ENCODE data around the gene SLC25A1.
"Not testable (repeated sequence)": the region's sequence is repeated elsewhere in the genome, so short reads cannot be mapped to it uniquely, and the experiment has no call there.

Gene SLC25A1

DNA sequence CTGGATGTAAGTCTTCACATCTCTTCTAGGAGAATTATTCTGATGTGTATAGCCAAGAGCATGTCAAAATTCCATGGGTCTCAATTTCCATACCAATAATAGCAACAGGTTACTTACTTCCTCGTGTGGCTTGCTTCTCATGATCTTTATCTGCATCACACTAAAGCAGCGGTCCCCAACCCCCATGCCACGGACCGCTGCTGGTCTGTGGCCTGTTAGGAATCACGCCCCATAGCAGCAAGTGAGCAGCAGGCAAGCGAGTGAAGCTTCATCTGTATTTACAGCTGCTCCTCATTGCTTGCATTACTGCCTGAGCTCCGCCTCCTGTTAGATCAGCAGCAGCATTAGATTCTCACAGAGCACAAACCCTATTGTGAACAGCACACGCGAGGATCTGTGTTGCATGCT is 28.9 kb upstream of the SLC25A1 start:
- no peak overlapping the region for H3K4me3 ChIP-seq (ENCODE audit: low read depth in 1 of 2, low read length in 1 of 2)
- no peaks in the 10 kb centered on the region for H3K9me3 ChIP-seq
- H3K27me3 ChIP-seq: no peaks in the 10 kb centered on the region
- H3K4me1 ChIP-seq (ENCODE audit: control insufficient read depth in 1 of 2, insufficient read depth in 1 of 2, low read depth in 1 of 2, low read length in 1 of 2): no peaks in the 10 kb centered on the region
- H3K36me3 ChIP-seq: peaks cover 80% of the 10 kb centered on the region
- no peak overlapping the region for H3K27ac ChIP-seq
- TF ChIP-seq, protein P1, sequence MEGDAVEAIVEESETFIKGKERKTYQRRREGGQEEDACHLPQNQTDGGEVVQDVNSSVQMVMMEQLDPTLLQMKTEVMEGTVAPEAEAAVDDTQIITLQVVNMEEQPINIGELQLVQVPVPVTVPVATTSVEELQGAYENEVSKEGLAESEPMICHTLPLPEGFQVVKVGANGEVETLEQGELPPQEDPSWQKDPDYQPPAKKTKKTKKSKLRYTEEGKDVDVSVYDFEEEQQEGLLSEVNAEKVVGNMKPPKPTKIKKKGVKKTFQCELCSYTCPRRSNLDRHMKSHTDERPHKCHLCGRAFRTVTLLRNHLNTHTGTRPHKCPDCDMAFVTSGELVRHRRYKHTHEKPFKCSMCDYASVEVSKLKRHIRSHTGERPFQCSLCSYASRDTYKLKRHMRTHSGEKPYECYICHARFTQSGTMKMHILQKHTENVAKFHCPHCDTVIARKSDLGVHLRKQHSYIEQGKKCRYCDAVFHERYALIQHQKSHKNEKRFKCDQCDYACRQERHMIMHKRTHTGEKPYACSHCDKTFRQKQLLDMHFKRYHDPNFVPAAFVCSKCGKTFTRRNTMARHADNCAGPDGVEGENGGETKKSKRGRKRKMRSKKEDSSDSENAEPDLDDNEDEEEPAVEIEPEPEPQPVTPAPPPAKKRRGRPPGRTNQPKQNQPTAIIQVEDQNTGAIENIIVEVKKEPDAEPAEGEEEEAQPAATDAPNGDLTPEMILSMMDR (IDR thresholded peaks at IDR 0.05): no peak

- Histone ChIP-seq H3K36me3 (peaks cover 89% of the 10 kb centered on the region), H3K27ac (no peak overlapping the region), H3K9me3 (no peaks in the 10 kb centered on the region), H3K27me3 (no peaks in the 10 kb centered on the region), H3K4me3 (ENCODE audit: low read depth in 1 of 2, low read length in 1 of 2) (no peak overlapping the region), H3K4me1 (ENCODE audit: control insufficient read depth in 1 of 2, insufficient read depth in 1 of 2, low read depth in 1 of 2, low read length in 1 of 2) (no peaks in the 10 kb centered on the region)
- TF ChIP-seq, protein P1 (IDR thresholded peaks at IDR 0.05): no peak
Measured at GRCh38 chr22:19206287-19206686, 27.8 kb upstream of the SLC25A1 start.

DNA sequence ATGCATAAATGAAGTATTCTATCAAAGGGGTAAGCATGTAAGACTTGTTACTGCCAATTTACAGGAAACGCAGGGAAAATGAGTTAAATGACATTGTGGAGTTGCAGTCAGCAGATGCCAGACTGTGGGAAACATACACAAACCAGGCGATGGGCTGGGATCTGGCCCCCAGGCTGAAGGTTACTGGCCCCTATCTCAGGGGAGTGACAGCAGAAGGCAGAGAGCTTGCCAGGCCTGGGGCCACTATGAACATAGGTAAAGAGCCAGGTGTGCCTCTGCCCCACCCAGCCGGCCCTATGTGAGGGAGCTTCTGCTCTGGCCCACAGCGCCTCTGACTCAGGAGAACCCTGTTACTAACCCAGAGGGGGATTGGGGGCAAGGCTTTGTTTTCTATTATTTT is 26.1 kb upstream of the SLC25A1 start:
- no peaks in the 10 kb centered on the region for H3K9me3 ChIP-seq
- peaks cover 93% of the 10 kb centered on the region for H3K36me3 ChIP-seq
- no peaks in the 10 kb centered on the region for H3K4me1 ChIP-seq (ENCODE audit: control insufficient read depth in 1 of 2, insufficient read depth in 1 of 2, low read depth in 1 of 2, low read length in 1 of 2)
- H3K27me3 ChIP-seq: no peaks in the 10 kb centered on the region
- no peak overlapping the region for H3K4me3 ChIP-seq (ENCODE audit: low read depth in 1 of 2, low read length in 1 of 2)
- TF ChIP-seq, protein P1 (IDR thresholded peaks at IDR 0.05): no peak
- no peak overlapping the region for H3K27ac ChIP-seq

DNA sequence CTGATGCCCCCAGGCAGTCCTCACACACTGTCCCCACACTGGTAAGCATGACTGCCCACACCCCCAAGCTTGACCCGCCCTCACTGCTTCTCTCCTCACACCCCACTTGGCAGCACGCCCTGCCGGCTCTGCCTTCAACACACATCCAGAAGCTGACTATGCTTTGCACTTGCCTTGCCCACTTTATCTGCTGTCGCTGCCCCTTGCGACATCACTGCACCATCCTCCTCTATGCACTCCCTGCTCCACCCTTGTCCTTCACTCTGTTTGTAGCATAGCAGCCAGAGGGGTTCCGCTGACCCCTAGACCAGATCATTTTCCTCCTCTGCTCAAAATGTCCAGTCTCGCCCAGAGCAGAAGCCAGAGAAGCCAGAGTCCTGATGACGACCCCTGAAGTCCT is 25.3 kb upstream of the SLC25A1 start:
- Histone ChIP-seq H3K4me3 (ENCODE audit: low read depth in 1 of 2, low read length in 1 of 2) (no peak overlapping the region), H3K27me3 (no peaks in the 10 kb centered on the region), H3K9me3 (no peaks in the 10 kb centered on the region), H3K4me1 (ENCODE audit: control insufficient read depth in 1 of 2, insufficient read depth in 1 of 2, low read depth in 1 of 2, low read length in 1 of 2) (no peaks in the 10 kb centered on the region), H3K27ac (no peak overlapping the region), H3K36me3 (peaks cover 93% of the 10 kb centered on the region)
- TF ChIP-seq, protein P1 (IDR thresholded peaks at IDR 0.05): no peak

DNA sequence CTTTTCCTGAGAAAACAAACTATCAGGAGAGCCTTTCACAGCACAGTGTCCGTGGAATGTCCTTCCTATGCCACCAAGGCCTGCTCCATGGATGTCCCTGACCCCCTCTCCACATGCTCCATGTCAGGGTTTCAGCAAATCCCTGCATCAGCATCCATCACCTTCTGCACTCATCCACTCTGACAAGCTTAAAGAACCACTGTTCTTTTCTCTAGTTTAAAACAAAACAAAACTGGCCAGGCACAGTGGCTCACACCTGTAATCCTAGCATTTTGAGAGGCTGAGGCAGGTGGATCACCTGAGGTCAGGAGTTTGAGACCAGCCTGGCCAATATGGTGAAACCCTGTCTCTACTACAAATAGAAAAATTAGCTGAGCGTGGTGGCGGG is 24.3 kb upstream of the SLC25A1 start:
- not testable (repeated sequence) for H3K4me1 ChIP-seq (ENCODE audit: control insufficient read depth in 1 of 2, insufficient read depth in 1 of 2, low read depth in 1 of 2, low read length in 1 of 2); H3K9me3 ChIP-seq; H3K27me3 ChIP-seq; H3K4me3 ChIP-seq (ENCODE audit: low read depth in 1 of 2, low read length in 1 of 2)
- H3K36me3 ChIP-seq: peaks cover 93% of the 10 kb centered on the region
- peak overlapping the region; percentile 77 for H3K27ac ChIP-seq

GRCh38 chr22:19201869-19202798 is 23.6 kb upstream of the SLC25A1 start:
- Histone ChIP-seq H3K9me3 (no peaks in the 10 kb centered on the region), H3K27ac (peak overlapping the region; percentile 77), H3K4me1 (ENCODE audit: control insufficient read depth in 1 of 2, insufficient read depth in 1 of 2, low read depth in 1 of 2, low read length in 1 of 2) (no peaks in the 10 kb centered on the region), H3K4me3 (ENCODE audit: low read depth in 1 of 2, low read length in 1 of 2) (no peak overlapping the region), H3K36me3 (peaks cover 93% of the 10 kb centered on the region), H3K27me3 (no peaks in the 10 kb centered on the region)
- TF ChIP-seq, protein P1 (IDR thresholded peaks at IDR 0.05): no peak
